Body of pancreas (tissue), 4 donors: ENCODE results near the gene ADGRB3.

Source experiments
- POLR2A ChIP-seq, 3 donors: fragments of 450-650 bp; IDR thresholded peaks; one replicate each; pipeline ENCODE4 v1.6.1; 2016; ENCODE audit warnings: antibody characterized with exemption in 3 of 3, mild to moderate bottlenecking in 2 of 3
- TF ChIP-seq, protein P1 (sequence below), 7 experiments: fragments of 450-650 bp in 4 of 7; fragments of 200-600 bp in 3 of 7; sonication (generic) in 3 of 7; IDR thresholded peaks; one replicate each; pipeline ENCODE4 v1.5.1; 2016 to 2019; ENCODE audit warnings: antibody characterized with exemption in 7 of 7

GRCh38 chr6:69438113-69438512, 803.0 kb downstream of the ADGRB3 start:
- TF ChIP-seq, protein P1, sequence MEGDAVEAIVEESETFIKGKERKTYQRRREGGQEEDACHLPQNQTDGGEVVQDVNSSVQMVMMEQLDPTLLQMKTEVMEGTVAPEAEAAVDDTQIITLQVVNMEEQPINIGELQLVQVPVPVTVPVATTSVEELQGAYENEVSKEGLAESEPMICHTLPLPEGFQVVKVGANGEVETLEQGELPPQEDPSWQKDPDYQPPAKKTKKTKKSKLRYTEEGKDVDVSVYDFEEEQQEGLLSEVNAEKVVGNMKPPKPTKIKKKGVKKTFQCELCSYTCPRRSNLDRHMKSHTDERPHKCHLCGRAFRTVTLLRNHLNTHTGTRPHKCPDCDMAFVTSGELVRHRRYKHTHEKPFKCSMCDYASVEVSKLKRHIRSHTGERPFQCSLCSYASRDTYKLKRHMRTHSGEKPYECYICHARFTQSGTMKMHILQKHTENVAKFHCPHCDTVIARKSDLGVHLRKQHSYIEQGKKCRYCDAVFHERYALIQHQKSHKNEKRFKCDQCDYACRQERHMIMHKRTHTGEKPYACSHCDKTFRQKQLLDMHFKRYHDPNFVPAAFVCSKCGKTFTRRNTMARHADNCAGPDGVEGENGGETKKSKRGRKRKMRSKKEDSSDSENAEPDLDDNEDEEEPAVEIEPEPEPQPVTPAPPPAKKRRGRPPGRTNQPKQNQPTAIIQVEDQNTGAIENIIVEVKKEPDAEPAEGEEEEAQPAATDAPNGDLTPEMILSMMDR (IDR thresholded peaks at IDR 0.05): no peak
- no peak for TF ChIP-seq POLR2A (IDR thresholded peaks at IDR 0.05)
